LNCAP (cell line): Measurements from ENCODE around the gene HPS4.
A peak's percentile ranks its signal among the peaks of the same experiment; 100 is the strongest.

Source experiments
- CTCF ChIP-seq: fragments of 450-650 bp; IDR thresholded peaks from 2 replicates; pipeline ENCODE4 v1.5.1; 2017; ENCODE audit warnings: mild to moderate bottlenecking

Gene HPS4

GRCh38 chr22:26462641-26463040 is 20.9 kb downstream of the HPS4 start:
- TF ChIP-seq CTCF, result no peak

- no peak for TF ChIP-seq CTCF
Observed at GRCh38 chr22:26462051-26462450, 21.5 kb downstream of the HPS4 start.

- TF ChIP-seq CTCF, result peak; percentile 75
Observed at GRCh38 chr22:26461188-26461810, 22.3 kb downstream of the HPS4 start.

GRCh38 chr22:26460202-26460601 is 23.4 kb downstream of the HPS4 start:
- no peak for TF ChIP-seq CTCF

GRCh38 chr22:26457661-26458272 is 25.8 kb downstream of the HPS4 start:
- TF ChIP-seq CTCF, result no peak

GRCh38 chr22:26453812-26454500 is 29.6 kb downstream of the HPS4 start:
- TF ChIP-seq CTCF, result no peak

- no peak for TF ChIP-seq CTCF
Observed at GRCh38 chr22:26453216-26453615, 30.4 kb downstream of the HPS4 start.
